ENCODE results near the gene ULK4. TPM values are rescaled to one million over a fixed set of nuclear protein-coding genes. Genes with fewer than 3 reads are reported as not detected.
"Not testable (repeated sequence)": the region's sequence is repeated elsewhere in the genome, so short reads cannot be mapped to it uniquely, and the experiment has no call there.

The ULK4 gene
- total RNA-seq, 1 donor from 2014 or later: 9.1 TPM

- no peak for DNase-seq (ENCODE audit: extremely low spot score, unreplicated experiment)
- peaks cover 17% of the 10 kb centered on the region for H3K4me1 Mint-ChIP-seq (ENCODE audit: unreplicated experiment)
- H3K27ac Mint-ChIP-seq (ENCODE audit: unreplicated experiment): no peak overlapping the region
- no peaks in the 10 kb centered on the region for H3K27me3 Mint-ChIP-seq (ENCODE audit: unreplicated experiment)
- no peak overlapping the region for H3K4me3 Mint-ChIP-seq (ENCODE audit: unreplicated experiment)
- no peaks in the 10 kb centered on the region for H3K9me3 Mint-ChIP-seq (ENCODE audit: unreplicated experiment)
- H3K36me3 Mint-ChIP-seq (ENCODE audit: unreplicated experiment): no peaks in the 10 kb centered on the region
- no peak for TF ChIP-seq CTCF (IDR thresholded peaks at IDR 0.05)
Observed at GRCh38 chr3:41715376-41715775, 246.5 kb downstream of the ULK4 start.

GRCh38 chr3:41711651-41712050, 250.3 kb downstream of the ULK4 start:
- H3K4me3 Mint-ChIP-seq (ENCODE audit: unreplicated experiment): no peak overlapping the region
- no peak overlapping the region for H3K27ac Mint-ChIP-seq (ENCODE audit: unreplicated experiment)
- TF ChIP-seq CTCF (IDR thresholded peaks at IDR 0.05): no peak
- no peak for DNase-seq (ENCODE audit: extremely low spot score, unreplicated experiment)
- no peaks in the 10 kb centered on the region for H3K36me3 Mint-ChIP-seq (ENCODE audit: unreplicated experiment)
- H3K9me3 Mint-ChIP-seq (ENCODE audit: unreplicated experiment): no peaks in the 10 kb centered on the region
- H3K27me3 Mint-ChIP-seq (ENCODE audit: unreplicated experiment): no peaks in the 10 kb centered on the region
- H3K4me1 Mint-ChIP-seq (ENCODE audit: unreplicated experiment): peaks cover 17% of the 10 kb centered on the region

- no peaks in the 10 kb centered on the region for H3K36me3 Mint-ChIP-seq (ENCODE audit: unreplicated experiment)
- no peak for TF ChIP-seq CTCF (IDR thresholded peaks at IDR 0.05)
- no peak overlapping the region for H3K27ac Mint-ChIP-seq (ENCODE audit: unreplicated experiment)
- no peak for DNase-seq (ENCODE audit: extremely low spot score, unreplicated experiment)
- no peaks in the 10 kb centered on the region for H3K9me3 Mint-ChIP-seq (ENCODE audit: unreplicated experiment)
- H3K4me3 Mint-ChIP-seq (ENCODE audit: unreplicated experiment): no peak overlapping the region
- peaks cover 17% of the 10 kb centered on the region for H3K4me1 Mint-ChIP-seq (ENCODE audit: unreplicated experiment)
- no peaks in the 10 kb centered on the region for H3K27me3 Mint-ChIP-seq (ENCODE audit: unreplicated experiment)
Observed at GRCh38 chr3:41710646-41711388, 251.1 kb downstream of the ULK4 start.

- H3K36me3 Mint-ChIP-seq (ENCODE audit: unreplicated experiment); H3K9me3 Mint-ChIP-seq (ENCODE audit: unreplicated experiment): not testable (repeated sequence)
Observed at GRCh38 chr3:41709213-41709612, 252.7 kb downstream of the ULK4 start.

GRCh38 chr3:41708176-41708575, 253.7 kb downstream of the ULK4 start:
- peaks cover 17% of the 10 kb centered on the region for H3K4me1 Mint-ChIP-seq (ENCODE audit: unreplicated experiment)
- H3K9me3 Mint-ChIP-seq (ENCODE audit: unreplicated experiment): no peaks in the 10 kb centered on the region
- H3K27me3 Mint-ChIP-seq (ENCODE audit: unreplicated experiment): no peaks in the 10 kb centered on the region
- no peak for DNase-seq (ENCODE audit: extremely low spot score, unreplicated experiment)
- no peak for TF ChIP-seq CTCF (IDR thresholded peaks at IDR 0.05)
- no peak overlapping the region for H3K4me3 Mint-ChIP-seq (ENCODE audit: unreplicated experiment)
- H3K27ac Mint-ChIP-seq (ENCODE audit: unreplicated experiment): no peak overlapping the region
- H3K36me3 Mint-ChIP-seq (ENCODE audit: unreplicated experiment): no peaks in the 10 kb centered on the region

More at GRCh38 chr3:41709213-41709612, 252.7 kb downstream of the ULK4 start:
- not testable (repeated sequence) for H3K27me3 Mint-ChIP-seq (ENCODE audit: unreplicated experiment); H3K27ac Mint-ChIP-seq (ENCODE audit: unreplicated experiment); DNase-seq (ENCODE audit: extremely low spot score, unreplicated experiment); H3K4me3 Mint-ChIP-seq (ENCODE audit: unreplicated experiment)
- peaks cover 17% of the 10 kb centered on the region for H3K4me1 Mint-ChIP-seq (ENCODE audit: unreplicated experiment)

Data from osteocyte (in vitro differentiated cells).